ENCODE data around the gene FZD10.

Gene FZD10

DNA sequence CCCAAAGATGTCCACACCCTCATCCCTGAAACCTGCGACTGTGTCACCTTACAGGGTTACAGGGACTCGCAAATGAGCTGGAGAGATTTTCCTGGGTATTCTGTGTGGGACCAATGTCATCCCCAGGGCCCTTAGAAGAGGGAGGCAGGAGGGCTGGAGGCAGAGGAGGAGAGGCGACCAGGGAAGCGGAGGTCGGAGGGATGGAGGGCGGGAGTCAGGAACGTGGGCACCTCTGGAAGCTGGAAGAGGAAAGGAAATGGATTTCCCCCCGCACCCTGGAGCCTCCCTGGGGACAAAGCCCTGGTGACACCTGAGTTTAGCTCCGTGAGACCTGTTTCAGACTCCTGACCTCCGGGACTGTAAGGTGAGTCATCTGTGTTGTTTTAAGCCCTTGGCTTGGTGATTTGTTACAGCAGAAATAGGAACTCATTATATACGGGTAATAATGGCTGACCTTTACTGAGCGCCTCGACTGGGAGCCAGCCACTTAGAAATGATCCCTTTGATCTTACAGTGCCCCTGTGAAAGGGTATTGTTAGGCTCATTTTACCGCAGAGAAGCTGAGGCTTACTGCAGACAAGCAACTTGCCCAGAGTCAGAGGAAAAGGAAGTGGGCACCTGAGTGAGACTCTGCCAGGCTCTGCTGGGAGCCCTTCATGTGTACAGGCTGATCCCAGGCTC, 29.3 kb upstream of the FZD10 start:
- no peak for DNase-seq (ENCODE audit: low spot score)

DNA sequence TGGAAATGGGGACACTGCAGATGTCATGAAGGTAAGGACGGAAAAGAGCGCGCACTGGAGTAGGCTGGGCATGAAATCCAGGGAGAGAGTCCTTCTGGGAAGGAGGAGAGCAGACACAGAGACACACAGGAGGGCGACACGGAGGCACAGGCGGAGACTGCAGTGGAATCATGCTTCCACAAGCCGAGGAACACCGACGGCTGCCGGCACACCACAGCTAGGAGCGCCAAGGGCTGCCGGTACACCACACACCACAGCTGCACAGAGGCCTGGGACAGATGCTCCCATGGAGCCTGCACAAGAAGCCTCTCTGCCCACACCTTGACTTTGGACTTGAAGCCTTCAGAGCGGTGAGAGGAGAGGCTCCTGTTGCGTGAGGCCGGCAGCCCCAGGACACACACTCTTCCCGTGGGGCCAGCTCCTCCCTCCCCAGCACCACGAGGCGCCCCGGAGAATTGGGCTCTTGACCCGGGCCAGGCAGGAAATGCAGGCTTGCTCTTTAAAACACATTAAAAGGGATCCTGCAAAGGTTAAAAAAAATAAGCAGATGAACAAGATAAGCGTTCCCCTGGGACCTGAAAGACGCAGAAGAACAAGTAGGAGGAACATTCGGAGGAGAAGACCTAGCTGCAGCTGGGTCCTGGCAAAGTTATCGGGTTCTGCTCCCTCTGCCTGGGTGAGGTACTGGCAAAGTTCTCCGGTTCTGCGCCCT, 28.3 kb upstream of the FZD10 start:
- DNase-seq (ENCODE audit: low spot score), result no peak

GRCh38 chr12:130134563-130134915, 27.7 kb upstream of the FZD10 start:
- DNase-seq (ENCODE audit: low spot score), result no peak

DNA sequence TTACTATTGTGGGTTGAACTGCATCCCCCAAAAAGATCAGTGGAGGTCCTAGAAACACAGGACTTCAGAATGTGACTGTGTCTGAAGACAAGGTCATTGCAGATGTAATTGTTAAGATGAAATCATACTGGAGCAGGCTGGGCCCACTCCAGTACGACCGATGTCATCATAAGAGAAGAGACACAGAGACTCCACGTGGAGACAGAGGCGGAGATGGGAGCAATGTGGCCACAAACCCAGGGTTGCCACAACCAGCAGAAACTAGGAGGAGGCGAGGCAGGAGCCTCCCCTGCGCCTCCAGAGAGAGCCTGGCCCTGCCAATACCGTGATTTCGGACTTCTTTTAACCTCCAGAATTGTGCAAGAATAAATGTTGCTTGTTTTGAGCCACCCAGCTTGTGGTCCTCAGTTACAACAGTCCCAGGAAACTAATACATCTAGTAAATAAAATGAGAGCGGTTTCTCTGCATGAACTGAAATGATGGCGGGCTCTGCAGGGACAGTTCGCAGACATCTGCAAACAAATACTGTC, 25.7 kb upstream of the FZD10 start:
- no peak for DNase-seq (ENCODE audit: low spot score)

- DNase-seq (ENCODE audit: low spot score), result no peak
These were observed 24.9 kb upstream of the FZD10 start for GRCh38 chr12:130137040-130138018.

DNA sequence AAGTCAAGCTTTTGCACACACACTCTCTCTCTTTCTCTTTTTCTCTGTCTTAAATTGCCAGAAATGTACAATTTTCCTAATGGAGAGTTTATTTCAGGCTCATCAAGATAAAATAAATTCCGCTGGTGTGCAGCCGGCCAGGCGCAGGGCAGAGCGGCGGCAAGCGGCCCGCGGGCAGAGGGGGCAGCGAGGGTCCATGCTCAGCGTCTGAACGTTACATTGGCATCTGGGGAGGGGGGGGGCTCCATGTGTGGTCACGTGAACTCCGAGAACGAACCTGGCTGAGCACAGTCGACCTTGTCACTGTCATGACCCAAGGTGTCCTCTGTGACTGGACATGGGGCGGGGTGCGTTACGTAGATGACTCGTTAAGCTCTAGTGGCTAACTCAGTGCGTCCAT, 23.8 kb upstream of the FZD10 start:
- no peak for DNase-seq (ENCODE audit: low spot score)

GRCh38 chr12:130139567-130140421, 22.5 kb upstream of the FZD10 start:
- DNase-seq (ENCODE audit: low spot score), result no peak

GRCh38 chr12:130141105-130141504, 21.2 kb upstream of the FZD10 start:
- no peak for DNase-seq (ENCODE audit: low spot score)

DNA sequence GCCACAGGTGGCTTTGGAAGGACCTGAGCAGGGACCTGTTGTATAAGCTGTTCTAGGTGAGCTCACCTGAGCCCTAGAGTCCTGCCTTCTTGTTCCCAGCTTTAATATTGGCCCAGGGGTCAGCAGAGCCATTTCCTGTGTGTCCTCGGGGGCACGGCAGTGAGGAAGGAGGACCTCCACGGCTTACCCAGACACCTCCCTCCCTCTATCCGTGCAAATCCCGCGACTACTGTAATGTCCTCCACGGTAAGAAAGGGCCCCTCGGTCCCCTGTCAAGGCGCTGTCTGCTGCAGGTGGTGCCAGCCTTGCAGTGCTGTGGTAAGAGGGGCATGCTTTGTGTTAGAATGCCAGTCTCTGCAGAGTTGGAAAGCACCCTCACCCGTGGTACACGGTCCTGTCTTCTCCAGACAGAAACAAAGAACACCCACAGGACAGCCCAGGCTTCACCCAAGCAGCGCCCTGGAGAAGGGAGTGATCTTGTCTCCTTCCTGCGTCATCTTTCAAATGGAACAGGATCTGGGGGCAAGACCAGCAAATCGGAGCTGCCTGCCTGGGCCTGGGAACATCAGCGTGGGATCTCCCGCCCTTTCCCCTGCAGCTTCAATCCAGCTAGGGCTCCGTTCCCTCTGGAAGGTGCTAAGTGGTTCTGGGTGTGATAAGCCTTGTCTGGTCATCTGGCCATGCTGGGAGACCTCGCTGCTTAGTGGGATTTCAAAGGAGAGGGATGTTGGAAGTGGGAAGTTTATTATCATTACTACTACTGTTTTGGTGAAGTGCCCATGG, 20.2 kb upstream of the FZD10 start:
- DNase-seq (ENCODE audit: low spot score), result no peak

DNA sequence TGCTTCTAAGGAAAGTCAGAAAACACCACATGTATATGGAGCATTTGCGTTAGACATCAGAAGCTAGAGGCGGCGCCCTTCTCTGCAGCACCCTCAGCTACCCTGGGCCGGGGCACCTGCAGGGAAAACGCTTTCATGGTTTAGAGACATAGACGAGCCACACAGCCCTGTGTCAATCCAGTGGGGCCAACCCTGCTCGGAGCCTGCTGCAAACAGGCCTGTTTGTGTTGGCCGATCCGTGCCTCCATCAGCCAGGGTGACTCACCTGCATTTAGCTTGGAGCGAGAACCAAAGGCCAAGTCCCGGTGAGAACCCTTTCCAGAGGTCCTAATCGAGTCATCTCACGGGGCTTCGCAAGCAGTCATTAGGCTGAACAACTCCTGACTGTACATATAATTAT, 19.5 kb upstream of the FZD10 start:
- DNase-seq (ENCODE audit: low spot score), result no peak

DNA sequence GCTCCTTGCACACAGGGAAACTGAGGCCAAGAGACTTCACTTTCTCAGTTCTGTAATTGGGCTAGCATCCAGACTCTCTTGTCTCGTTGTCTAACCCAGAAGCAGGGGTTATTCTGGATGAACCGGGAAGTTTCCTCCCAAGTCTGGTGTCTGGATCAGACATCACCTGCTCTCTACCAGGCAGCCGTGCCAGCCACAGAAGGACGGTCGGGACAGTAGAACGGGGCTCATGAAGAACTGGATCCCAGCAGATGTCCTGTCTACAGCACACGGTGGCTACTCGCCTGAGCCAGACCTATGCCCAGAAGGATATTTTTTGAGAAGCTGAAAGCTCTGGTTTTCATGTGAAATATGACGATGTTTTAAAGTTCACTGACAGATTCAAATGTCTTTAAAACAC, 19.1 kb upstream of the FZD10 start:
- DNase-seq (ENCODE audit: low spot score), result no peak

- DNase-seq (ENCODE audit: low spot score), result no peak
These were observed 18.0 kb upstream of the FZD10 start for GRCh38 chr12:130144256-130144655.

DNA sequence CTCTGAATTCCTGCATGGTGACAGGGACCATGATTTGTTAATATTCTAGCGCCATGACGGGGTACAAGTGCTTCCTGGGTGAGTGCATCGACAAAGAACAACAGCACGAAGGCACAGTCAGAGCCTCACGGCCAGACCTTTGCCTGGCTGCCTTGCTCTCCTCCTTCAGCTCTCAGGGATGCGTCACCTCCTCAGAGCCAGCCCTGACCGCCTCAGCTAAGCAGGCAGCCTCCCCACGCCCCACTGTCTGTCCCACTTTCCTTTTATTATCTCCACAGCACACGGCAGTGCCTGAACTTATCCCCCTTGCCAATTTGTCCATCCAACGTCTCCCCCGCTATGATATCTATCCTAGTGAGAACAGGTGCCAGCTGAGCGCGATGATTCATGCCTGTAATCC, 16.5 kb upstream of the FZD10 start:
- DNase-seq (ENCODE audit: low spot score), result no peak

DNA sequence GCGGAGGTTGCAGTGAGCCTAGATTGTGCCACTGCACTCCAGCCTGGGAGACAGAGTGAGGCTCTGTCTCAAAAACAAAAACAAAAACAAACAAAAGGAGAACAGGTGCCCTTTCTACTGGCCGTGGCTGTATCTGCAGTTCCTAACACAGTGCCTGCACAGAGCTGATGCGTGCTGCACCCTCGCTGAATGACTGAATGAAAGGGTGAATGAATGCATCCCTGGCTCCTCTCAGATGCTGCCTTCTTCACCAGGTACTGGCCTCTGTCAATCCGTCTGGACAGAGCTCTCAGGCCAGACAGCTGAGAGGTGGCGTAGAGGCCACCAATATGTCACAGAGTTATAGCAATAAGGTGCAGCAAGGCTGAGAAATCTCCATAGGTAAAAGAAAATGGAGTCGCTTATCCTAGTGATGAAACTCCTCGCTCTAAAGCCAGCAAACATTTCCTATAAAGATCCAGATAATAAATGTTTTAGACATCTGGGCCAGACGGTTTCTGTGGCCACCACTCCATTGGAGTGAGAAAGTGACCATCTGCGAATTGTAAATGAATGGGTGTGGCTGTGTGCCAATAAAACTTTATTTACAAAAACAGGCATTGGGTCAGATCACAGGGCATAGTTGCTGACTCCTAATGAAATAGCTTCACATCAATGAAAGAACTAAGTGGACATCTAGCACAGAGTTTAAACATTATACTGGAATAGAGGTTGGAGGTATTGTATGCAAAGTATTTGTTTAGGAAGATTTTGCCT, 15.9 kb upstream of the FZD10 start:
- DNase-seq (ENCODE audit: low spot score), result no peak

- no peak for DNase-seq (ENCODE audit: low spot score)
These were observed 14.2 kb upstream of the FZD10 start for GRCh38 chr12:130147875-130148596.

DNA sequence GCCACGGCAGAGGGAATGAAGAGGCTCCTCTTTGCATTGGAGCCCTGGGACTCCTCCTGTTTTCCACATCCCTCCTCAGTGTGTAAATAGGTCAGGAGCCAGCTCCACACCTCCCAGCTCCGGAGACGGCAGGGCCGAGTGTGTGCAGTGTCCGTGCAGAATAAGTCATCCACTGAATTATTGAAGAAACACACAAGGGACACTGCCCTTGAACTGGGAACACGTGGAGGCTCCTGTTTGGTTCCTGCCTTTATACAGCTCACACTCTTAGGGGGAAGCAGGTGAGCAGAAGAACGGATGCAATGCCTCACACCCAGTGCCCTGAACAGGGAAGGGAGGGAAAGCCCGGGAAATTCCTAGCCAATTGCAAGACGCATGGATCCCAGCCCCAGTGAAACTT, 10.4 kb upstream of the FZD10 start:
- DNase-seq (ENCODE audit: low spot score), result no peak

DNA sequence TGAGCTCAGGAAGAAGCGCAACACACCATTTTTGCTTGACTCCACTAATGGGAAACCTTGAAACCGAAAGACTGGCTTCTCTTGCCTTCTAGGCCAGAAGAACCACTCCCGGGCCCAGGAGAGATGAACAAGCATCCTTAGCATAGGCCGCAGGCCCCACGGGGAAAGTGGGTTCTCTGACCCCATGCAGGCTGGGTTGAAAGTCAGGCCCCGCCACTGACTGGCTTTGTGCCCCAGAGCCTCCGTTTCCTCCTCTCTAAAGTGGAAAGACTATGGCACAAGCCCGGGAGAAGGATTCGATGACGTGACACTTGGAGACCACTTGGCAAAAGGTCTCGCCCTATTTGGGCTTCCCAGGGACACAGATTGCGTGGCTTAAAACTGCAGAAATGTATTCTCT, 9.9 kb upstream of the FZD10 start:
- DNase-seq (ENCODE audit: low spot score), result no peak

GRCh38 chr12:130153803-130154202, 8.5 kb upstream of the FZD10 start:
- no peak for DNase-seq (ENCODE audit: low spot score)

GRCh38 chr12:130154276-130155070, 7.8 kb upstream of the FZD10 start:
- no peak for DNase-seq (ENCODE audit: low spot score)
